GM12878 (cell line): Measurements from ENCODE around the gene NFASC.

Experiments used
- CHD4 ChIP-seq: fragments of 200-600 bp; sonication (generic); IDR thresholded peaks from 2 replicates; pipeline ENCODE4 v1.6.1; 2016; ENCODE audit warnings: mild to moderate bottlenecking
- E2F4 ChIP-seq: IDR thresholded peaks from 2 replicates; pipeline ENCODE4 v1.6.1; 2012; ENCODE audit warnings: low read depth, low read length, improper control_type of control experiment
- EZH2 ChIP-seq: IDR thresholded peaks from 2 replicates; pipeline ENCODE4 v1.6.1; 2012; ENCODE audit warnings: low read depth, mild to moderate bottlenecking, control low read depth, inconsistent platforms, low read length, borderline replicate concordance; ENCODE audit not compliant: control insufficient read depth
- KDM1A ChIP-seq: fragments of 200-600 bp; sonication (generic); IDR thresholded peaks from 2 replicates; pipeline ENCODE4 v1.6.1; 2016; ENCODE audit warnings: borderline replicate concordance
- NR2C1 ChIP-seq: fragments of 450-650 bp; IDR thresholded peaks from 2 replicates; pipeline ENCODE4 v1.6.1; 2017; ENCODE audit warnings: antibody characterized with exemption, mild to moderate bottlenecking, moderate library complexity
- NR2F1 ChIP-seq: fragments of 450-650 bp; conservative IDR thresholded peaks from 2 replicates; pipeline ENCODE4 v1.6.1; 2017; ENCODE audit warnings: mild to moderate bottlenecking
- POLR2AphosphoS5 ChIP-seq: IDR thresholded peaks from 2 replicates; pipeline ENCODE4 v1.6.1; 2011; ENCODE audit warnings: mild to moderate bottlenecking, low read length, inconsistent platforms
- SMARCA5 ChIP-seq: fragments of 450-650 bp; IDR thresholded peaks from 2 replicates; pipeline ENCODE4 v1.6.1; 2017; ENCODE audit warnings: mild to moderate bottlenecking
- TAF1 ChIP-seq: IDR thresholded peaks from 2 replicates; pipeline ENCODE4 v1.6.1; 2011; ENCODE audit warnings: mild to moderate bottlenecking, low read depth, low read length, borderline replicate concordance
- TBL1XR1 ChIP-seq: IDR thresholded peaks from 2 replicates; pipeline ENCODE4 v1.6.1; 2012; ENCODE audit warnings: low read depth, low read length, improper control_type of control experiment
- ZNF207 ChIP-seq: fragments of 450-650 bp; IDR thresholded peaks from 2 replicates; pipeline ENCODE4 v1.6.1; 2014; ENCODE audit warnings: antibody characterized with exemption, mild to moderate bottlenecking, borderline replicate concordance
- TF ChIP-seq, protein P1 (sequence below): IDR thresholded peaks from 2 replicates; pipeline ENCODE4 v1.6.1; 2012; ENCODE audit warnings: low read depth, low read length, improper control_type of control experiment
- TF ChIP-seq, protein P2 (sequence below): IDR thresholded peaks from 2 replicates; pipeline ENCODE4 v1.6.1; 2011; ENCODE audit warnings: borderline replicate concordance, low read depth, mild to moderate bottlenecking, moderate library complexity, mixed read lengths, low read length; ENCODE audit not compliant: insufficient read depth; ENCODE audit errors: extremely low read length
- TF ChIP-seq, protein P3 (sequence below), 3 experiments: IDR thresholded peaks in 2 of 3; conservative IDR thresholded peaks in 1 of 3; 2 replicates each; pipeline ENCODE4 v1.5.1; 2011; ENCODE audit warnings: low read depth in 3 of 3, low read length in 3 of 3, mild to moderate bottlenecking in 3 of 3, control low read depth in 2 of 3, moderate library complexity in 2 of 3, inconsistent platforms in 1 of 3, mixed read lengths in 1 of 3; ENCODE audit not compliant: control insufficient read depth in 2 of 3, insufficient read depth in 1 of 3; ENCODE audit errors: extremely low read depth in 1 of 3

DNA sequence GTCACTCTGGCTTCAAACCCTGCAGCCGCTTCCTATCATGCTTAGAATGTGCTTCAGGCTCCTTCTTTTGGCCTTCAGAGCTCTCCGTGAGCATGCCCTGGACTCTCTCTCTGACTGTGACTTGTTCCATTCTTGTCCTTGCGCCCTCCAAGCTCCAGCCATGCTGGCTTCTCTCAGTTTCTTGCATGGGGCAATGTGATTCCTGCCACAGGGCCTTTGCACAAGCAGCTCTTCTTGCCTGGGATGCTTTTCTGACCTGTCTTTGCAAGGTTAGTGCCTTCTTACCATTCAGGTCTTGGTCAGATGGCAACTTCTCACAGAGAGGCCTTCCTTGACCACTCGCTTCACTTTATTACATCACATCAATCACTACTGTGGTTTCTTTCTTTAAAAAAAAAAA, 66.1 kb downstream of the NFASC start:
- TF ChIP-seq, protein P1, sequence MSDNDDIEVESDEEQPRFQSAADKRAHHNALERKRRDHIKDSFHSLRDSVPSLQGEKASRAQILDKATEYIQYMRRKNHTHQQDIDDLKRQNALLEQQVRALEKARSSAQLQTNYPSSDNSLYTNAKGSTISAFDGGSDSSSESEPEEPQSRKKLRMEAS: no peak
- TF ChIP-seq NR2F1 (no peak), KDM1A (no peak), POLR2AphosphoS5 (no peak), CHD4 (no peak), ZNF207 (no peak), EZH2 (no peak), TAF1 (no peak), NR2C1 (no peak), SMARCA5 (no peak), TBL1XR1 (no peak), E2F4 (no peak)
- TF ChIP-seq, protein P2, sequence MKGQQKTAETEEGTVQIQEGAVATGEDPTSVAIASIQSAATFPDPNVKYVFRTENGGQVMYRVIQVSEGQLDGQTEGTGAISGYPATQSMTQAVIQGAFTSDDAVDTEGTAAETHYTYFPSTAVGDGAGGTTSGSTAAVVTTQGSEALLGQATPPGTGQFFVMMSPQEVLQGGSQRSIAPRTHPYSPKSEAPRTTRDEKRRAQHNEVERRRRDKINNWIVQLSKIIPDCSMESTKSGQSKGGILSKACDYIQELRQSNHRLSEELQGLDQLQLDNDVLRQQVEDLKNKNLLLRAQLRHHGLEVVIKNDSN: no peak
- TF ChIP-seq, protein P3, sequence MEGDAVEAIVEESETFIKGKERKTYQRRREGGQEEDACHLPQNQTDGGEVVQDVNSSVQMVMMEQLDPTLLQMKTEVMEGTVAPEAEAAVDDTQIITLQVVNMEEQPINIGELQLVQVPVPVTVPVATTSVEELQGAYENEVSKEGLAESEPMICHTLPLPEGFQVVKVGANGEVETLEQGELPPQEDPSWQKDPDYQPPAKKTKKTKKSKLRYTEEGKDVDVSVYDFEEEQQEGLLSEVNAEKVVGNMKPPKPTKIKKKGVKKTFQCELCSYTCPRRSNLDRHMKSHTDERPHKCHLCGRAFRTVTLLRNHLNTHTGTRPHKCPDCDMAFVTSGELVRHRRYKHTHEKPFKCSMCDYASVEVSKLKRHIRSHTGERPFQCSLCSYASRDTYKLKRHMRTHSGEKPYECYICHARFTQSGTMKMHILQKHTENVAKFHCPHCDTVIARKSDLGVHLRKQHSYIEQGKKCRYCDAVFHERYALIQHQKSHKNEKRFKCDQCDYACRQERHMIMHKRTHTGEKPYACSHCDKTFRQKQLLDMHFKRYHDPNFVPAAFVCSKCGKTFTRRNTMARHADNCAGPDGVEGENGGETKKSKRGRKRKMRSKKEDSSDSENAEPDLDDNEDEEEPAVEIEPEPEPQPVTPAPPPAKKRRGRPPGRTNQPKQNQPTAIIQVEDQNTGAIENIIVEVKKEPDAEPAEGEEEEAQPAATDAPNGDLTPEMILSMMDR (IDR thresholded peaks at IDR 0.05 in 2 of 3, conservative IDR thresholded peaks at IDR 0.05 in 1 of 3; ENCODE audit: control insufficient read depth in 2 of 3, extremely low read depth in 1 of 3, insufficient read depth in 1 of 3, low read depth in 3 of 3, low read length in 3 of 3): no peak
